Mucosa of gallbladder (tissue), 1 donor: ENCODE results near the gene SDK1. TPM values are rescaled to one million over a fixed set of nuclear protein-coding genes. Genes with fewer than 3 reads are reported as not detected.
"Not testable (repeated sequence)": the region's sequence is repeated elsewhere in the genome, so short reads cannot be mapped to it uniquely, and the experiment has no call there.

ENCODE experiments used
- DNase-seq: peaks from one replicate; pipeline ENCODE4 v3.0.0-alpha.2; 2020; ENCODE audit warnings: low spot score
- total RNA-seq: library from RNA; stranded (reverse); gene quantifications from one replicate; pipeline ENCODE4 v1.2.1, GENCODE V29; 2021
- donor health status: DM: no; HTN: no; CAD: no.

SDK1 gene
- total RNA-seq, 1 donor from 2014 or later: 6.6 TPM

DNA sequence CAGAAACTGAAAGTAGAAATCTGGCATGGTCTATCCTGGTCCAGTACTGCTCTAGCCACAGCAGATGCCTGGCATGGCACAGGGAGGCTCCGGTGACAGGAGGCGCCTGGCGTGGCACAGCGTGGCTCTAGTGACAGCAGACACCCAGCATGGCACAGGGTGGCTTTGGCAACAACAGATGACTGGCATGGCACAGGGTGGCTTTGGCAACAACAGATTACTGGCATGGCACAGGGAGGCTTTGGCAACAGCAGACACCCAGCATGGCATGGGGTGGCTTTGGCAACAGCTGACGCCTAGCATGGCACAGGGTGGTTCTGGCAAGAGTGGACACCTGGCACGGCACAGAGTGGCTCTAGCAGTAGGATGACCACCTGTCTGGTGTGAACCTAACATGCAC, 900.5 kb downstream of the SDK1 start:
- no peak for DNase-seq

- no peak for DNase-seq
Observed at GRCh38 chr7:4202154-4202736, 901.2 kb downstream of the SDK1 start.

- no peak for DNase-seq
Observed at GRCh38 chr7:4202954-4203353, 901.9 kb downstream of the SDK1 start.

- DNase-seq: no peak
Observed at GRCh38 chr7:4203626-4204512, 902.8 kb downstream of the SDK1 start.

GRCh38 chr7:4204513-4205165, 903.6 kb downstream of the SDK1 start:
- DNase-seq: no peak

- no peak for DNase-seq
Observed at GRCh38 chr7:4205828-4206227, 904.8 kb downstream of the SDK1 start.

DNA sequence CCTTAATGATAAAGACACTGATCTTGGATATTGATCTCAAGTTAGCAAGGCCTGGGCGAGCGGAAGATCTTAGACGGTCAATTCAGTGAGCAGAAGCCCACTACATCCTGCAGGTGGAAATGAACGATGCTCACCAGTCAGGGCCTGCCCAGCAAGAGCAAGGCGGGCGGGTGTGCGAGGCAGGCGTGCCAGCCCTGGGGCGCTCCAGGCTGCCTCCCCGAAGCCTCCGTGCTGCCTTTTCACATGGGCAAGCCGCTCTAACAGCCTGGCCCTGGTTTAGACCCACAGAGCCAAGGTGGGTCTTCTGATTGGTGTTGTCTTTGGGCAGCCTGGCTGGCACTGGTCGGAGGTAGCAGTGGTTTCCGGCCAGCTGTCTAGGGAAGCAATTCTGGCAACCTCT, 906.0 kb downstream of the SDK1 start:
- no peak for DNase-seq

DNA sequence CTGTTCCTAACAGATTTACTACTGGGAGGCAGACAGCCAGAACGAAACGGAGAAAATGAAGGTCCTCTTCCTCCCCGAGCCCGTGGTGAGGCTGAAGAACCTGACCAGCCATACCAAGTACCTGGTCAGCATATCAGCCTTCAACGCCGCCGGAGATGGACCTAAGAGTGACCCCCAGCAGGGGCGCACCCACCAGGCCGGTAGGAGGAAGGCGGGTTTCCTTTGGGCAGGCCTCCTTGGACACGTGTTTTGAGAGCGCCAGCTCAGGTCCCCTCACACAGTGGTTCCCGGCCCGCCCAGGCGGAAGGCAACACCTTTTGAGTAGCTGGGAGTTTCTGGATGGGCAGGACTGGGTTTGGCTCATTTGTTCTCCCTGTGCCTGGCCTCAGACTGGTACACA, 907.0 kb downstream of the SDK1 start:
- DNase-seq: no peak

DNA sequence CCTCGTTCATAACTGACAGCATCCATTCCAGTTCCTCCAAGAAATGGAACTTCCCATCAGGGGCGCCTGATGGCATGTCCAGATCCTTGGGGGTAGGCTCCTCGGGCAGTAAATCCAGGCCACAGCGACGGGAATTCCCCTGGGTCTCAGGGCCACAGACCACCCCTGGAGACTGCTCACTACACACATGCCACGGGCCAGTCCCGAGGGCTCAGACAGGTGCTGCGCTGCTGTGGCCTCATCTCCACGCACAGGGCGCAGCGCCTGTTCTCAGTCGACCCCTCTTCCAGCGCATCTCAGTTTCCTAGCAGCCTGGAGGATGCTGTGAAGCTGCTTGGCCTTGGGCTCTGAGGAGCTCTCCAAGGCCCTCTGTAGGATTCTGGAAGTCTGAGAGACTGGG, 907.5 kb downstream of the SDK1 start:
- no peak for DNase-seq

DNA sequence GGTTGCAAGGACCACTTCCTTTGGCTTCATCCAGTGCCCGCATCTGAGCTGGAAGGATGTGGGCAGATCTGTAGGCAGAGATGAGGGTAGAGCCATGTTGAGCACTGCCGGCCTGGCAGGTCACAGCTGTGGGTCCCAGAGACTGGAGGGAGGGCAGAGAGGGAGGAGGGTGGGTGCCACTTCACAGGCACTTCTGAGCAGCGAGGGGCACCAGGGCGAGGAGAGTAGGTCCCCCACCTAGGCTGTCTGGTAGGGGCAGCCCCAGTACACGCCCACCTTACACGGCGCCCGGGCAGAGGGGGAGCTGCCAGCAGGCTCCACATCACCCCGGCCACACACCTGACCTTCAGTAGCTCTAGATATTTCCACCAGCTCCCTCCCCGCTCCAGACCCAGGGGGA, 908.1 kb downstream of the SDK1 start:
- DNase-seq: no peak

DNA sequence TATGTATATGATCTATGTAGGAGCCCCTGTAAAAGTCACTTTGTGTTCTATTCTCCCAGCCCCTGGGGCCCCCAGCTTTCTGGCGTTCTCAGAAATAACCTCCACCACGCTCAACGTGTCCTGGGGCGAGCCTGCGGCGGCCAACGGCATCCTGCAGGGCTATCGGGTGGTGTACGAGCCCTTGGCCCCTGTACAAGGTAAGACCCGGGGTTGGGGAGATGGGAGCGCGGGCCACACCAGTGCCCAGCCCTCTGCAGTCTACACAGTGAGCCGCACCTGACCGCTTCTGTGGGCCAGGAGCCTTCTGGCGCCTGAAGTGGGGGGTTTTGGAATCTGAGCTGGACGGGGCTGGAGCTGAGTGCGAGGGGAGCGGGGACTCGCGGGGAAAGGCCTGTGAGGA, 908.9 kb downstream of the SDK1 start:
- DNase-seq: no peak

GRCh38 chr7:4210821-4211220, 909.8 kb downstream of the SDK1 start:
- DNase-seq: no peak

DNA sequence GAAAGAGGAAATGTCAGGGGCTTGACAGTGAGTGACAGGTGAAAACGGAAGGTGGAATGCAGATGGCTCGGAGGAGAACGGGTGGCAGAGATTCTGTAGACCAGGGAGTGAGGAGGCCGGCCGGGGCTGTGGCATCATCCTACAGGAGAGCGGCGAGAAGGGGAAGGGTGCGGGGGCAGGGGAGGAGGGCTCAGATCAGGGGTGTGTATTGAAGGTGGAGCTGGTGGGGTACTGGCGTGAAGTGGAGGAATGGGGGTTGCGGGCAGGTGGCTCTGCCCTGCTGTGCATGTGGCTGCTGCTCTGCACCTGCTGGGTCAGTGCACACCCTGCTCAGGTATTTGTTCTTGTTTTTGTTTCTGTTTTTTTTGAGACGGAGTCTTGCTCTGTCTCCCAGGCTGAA, 910.2 kb downstream of the SDK1 start:
- no peak for DNase-seq

DNA sequence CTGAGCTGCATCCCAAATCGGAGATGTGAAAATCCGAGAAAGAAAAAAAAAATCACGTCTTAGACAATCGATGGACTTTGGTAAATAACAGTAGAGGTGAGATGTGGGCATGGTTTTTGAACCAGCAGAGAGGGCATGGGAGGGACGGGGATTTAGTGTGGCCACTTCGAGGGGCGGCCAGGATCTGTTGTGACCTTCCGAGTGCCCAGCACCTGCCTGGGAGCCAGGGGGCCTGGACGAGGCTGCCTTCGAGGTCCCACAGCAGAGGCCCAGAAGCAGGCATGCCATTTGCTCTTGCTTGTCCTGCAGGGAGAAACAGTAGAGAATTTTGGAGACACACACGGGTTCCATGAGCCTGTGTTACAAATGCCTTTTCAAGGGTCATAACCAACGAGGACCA, 911.3 kb downstream of the SDK1 start:
- no peak for DNase-seq

DNA sequence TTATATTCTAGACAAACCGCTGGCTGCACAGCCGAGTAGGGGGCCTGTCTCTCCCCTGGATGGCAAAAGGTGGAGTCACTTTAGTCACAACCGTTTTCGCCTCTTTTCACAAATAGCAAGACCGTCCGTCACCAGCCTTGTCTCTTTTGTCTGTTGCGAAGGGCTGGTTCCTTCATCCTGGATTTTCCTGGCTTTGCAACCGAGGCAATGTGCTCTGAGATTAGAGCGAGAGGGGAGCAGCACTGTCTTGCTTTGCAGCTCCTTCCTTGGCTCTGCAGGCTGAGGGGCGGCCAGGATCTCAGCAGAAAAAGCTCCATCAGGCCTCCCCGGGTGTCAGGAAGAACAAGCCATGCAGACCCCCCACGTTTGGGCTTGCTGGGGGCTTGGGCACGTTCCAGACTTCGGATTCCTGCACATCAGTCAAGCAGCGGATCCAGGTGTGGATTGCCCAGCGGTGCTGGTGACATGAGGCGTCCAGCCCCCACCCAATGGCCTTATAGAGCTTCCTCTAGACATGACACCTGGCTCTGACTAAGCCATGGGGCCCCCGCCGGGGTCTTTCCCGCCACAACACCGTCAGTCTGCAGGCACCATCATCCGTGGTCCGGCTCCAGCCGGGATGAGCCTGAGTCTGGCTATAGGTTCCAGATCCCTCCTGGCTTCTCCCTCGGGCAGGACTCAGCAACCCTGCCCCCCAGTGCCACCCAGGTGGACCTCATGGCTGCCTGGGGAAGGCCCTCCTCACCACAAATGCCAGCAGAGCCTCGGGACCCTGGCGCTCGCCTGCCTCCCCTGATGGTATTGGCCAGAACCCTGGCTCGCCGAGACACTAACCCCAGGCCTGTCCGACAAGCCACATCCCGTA, 913.5 kb downstream of the SDK1 start:
- no peak for DNase-seq

DNA sequence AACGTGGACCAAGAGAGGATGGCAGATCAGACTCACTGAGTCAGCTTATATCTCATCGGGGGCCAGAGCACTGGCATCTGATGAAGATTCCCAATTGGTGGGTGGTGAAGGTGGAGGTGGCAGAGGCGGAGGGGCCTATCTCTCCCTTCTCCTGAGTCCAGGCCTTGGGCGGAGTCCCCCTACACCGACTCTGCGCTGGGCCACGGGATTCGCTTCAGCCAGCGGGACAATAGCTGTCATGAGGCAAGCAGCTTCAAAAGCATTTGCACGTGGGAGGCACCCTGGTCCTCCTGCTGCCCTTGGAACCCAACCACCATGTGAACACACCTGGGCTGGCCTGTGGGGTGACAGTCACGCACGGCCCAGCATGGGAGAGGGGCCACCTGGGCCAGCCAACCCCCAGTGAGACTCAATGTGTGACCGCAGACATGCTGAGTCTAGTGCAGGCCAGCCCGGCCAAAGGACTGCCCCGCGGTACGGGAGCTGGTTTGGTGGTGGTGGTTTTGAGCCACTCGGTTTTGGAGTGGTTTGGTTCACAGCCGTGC, 914.2 kb downstream of the SDK1 start:
- no peak for DNase-seq

- DNase-seq: no peak
Observed at GRCh38 chr7:4216016-4216415, 915.0 kb downstream of the SDK1 start.

DNA sequence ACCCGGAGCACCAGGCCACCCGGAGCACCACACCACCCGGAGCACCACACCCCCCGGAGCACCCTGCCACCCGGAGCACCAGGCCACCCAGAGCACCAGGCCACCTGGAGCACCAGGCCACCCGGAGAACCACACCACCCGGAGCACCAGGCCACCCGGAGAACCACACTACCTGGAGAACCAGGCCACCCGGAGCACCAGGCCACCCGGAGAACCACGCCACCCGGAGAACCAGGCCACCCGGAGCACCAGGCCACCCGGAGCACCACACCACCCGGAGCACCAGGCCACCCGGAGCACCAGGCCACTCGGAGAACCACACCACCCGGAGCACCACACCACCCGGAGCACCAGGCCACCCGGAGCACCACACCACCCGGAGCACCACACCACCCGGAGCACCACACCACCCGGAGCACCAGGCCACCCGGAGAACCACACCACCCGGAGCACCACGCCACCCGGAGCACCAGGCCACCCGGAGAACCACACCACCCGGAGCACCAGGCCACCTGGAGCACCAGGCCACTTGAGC, 916.1 kb downstream of the SDK1 start:
- not testable (repeated sequence) for DNase-seq

DNA sequence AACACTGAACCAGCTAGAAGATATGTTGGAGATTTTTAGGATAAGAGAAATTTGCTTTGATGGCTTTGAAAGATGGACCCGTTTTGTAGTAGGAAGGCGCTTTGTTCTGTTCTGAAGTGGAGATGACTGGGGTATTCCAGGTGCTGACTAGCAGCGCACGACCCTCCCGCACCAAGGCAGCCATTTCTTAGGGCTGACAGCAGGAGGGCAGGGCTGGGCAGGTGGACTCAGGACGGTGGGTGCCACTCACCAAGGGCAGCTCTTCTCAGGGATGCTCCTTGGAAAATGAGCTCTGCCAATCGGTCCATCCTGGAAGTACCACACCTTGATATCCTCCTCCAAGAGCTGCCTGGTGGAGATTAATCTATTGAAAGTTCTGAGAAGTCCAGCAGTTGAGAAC, 917.4 kb downstream of the SDK1 start:
- DNase-seq: no peak

DNA sequence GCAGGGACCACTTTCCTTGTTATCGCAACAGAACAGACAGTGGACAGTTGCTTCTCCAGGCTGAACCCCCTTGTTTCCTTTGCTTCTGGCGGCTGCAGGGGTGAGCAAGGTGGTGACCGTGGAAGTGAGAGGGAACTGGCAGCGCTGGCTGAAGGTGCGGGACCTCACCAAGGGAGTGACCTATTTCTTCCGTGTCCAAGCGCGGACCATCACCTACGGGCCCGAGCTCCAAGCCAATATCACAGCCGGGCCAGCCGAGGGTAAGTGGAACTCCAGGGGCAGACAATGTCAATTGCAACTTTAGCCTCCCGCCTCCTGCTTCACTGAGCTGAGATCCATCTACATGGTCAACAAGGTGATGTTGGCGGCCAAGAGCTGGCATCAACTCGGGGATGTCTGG, 919.0 kb downstream of the SDK1 start:
- DNase-seq: no peak

DNA sequence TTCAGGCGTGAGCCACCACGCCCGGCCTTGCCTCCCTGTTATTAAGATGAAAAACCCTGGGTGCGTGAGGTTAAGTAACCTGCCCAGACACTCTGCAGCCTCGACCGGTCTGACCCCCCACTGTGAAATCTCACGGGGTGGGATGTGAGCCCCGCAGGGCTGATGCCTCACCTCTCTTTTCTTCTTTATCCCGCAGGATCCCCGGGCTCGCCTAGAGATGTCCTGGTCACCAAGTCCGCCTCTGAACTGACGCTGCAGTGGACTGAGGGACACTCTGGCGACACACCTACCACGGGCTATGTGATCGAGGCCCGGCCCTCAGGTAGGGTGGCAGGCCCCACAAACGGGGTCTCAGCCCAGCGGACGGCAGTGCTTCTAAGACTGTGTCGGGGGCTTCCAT, 920.0 kb downstream of the SDK1 start:
- DNase-seq: no peak

DNA sequence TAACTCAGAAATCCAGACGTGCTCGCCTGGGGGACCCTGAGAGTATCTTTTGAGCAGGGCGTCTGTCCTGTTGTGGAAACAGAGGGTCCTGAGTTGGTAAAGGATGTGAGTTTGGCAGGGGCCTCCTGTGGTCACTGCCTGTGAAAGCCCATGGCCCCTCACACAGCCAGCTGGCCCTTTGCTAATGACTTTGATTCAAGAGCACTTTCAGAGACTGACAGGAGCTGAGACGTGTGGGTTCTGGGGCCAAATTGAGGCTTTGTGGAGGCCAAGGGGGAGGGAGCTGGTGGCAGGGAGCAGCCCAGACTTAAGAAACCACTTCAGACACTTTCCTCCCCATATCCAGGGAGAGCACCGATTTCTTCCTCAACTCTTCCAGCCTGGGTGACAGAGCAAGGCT, 921.6 kb downstream of the SDK1 start:
- no peak for DNase-seq
